T-helper 2 cell treated with Interferon-gamma antibody and Interleukin-4, amounts not matched to agents 100 ng/mL and 5 ng/mL, for 36 hours (primary cell): ENCODE data around the gene BHLHE40. TPM values are rescaled to one million over a fixed set of nuclear protein-coding genes. Genes with fewer than 3 reads are reported as not detected.

Experiments used
- intact Hi-C: fragments of 100-400 bp; cut with micrococcal nuclease; formaldehyde crosslinking; loops from one replicate; pipeline ENCODE4 v1.15.1; 2023
- total RNA-seq: library from RNA; stranded (reverse); gene quantifications from 2 replicates; pipeline ENCODE4 v1.2.3, GENCODE V29; 2022

The BHLHE40 gene
- total RNA-seq, 1 donor from 2014 or later = 167 TPM

DNA sequence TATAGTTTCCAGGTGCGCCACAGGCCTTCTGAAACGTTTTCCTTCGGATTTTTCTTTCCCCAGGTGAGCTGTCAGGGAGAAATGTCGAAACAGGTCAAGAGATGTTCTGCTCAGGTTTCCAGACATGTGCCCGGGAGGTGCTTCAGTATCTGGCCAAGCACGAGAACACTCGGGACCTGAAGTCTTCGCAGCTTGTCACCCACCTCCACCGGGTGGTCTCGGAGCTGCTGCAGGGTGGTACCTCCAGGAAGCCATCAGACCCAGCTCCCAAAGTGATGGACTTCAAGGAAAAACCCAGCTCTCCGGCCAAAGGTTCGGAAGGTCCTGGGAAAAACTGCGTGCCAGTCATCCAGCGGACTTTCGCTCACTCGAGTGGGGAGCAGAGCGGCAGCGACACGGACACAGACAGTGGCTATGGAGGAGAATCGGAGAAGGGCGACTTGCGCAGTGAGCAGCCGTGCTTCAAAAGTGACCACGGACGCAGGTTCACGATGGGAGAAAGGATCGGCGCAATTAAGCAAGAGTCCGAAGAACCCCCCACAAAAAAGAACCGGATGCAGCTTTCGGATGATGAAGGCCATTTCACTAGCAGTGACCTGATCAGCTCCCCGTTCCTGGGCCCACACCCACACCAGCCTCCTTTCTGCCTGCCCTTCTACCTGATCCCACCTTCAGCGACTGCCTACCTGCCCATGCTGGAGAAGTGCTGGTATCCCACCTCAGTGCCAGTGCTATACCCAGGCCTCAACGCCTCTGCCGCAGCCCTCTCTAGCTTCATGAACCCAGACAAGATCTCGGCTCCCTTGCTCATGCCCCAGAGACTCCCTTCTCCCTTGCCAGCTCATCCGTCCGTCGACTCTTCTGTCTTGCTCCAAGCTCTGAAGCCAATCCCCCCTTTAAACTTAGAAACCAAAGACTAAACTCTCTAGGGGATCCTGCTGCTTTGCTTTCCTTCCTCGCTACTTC, 3.8 kb downstream of the BHLHE40 start:
- intact Hi-C loops = loop anchor here (5.0 kb wide), 1 partner anchor 139 kb away; the partner anchor contains the start of gene ARL8B

DNA sequence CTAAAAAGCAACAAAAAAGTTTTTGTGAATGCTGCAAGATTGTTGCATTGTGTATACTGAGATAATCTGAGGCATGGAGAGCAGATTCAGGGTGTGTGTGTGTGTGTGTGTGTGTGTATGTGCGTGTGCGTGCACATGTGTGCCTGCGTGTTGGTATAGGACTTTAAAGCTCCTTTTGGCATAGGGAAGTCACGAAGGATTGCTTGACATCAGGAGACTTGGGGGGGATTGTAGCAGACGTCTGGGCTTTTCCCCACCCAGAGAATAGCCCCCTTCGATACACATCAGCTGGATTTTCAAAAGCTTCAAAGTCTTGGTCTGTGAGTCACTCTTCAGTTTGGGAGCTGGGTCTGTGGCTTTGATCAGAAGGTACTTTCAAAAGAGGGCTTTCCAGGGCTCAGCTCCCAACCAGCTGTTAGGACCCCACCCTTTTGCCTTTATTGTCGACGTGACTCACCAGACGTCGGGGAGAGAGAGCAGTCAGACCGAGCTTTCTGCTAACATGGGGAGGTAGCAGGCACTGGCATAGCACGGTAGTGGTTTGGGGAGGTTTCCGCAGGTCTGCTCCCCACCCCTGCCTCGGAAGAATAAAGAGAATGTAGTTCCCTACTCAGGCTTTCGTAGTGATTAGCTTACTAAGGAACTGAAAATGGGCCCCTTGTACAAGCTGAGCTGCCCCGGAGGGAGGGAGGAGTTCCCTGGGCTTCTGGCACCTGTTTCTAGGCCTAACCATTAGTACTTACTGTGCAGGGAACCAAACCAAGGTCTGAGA, 4.7 kb downstream of the BHLHE40 start:
- intact Hi-C loops = loop anchor here (5.0 kb wide), 1 partner anchor 138 kb away; the partner anchor contains the start of gene ARL8B

DNA sequence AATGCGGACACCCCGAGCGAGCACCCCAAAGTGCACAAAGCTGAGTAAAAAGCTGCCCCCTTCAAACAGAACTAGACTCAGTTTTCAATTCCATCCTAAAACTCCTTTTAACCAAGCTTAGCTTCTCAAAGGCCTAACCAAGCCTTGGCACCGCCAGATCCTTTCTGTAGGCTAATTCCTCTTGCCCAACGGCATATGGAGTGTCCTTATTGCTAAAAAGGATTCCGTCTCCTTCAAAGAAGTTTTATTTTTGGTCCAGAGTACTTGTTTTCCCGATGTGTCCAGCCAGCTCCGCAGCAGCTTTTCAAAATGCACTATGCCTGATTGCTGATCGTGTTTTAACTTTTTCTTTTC, 5.3 kb downstream of the BHLHE40 start:
- intact Hi-C loops = loop anchor here (5.0 kb wide), 1 partner anchor 138 kb away; the partner anchor contains the start of gene ARL8B

DNA sequence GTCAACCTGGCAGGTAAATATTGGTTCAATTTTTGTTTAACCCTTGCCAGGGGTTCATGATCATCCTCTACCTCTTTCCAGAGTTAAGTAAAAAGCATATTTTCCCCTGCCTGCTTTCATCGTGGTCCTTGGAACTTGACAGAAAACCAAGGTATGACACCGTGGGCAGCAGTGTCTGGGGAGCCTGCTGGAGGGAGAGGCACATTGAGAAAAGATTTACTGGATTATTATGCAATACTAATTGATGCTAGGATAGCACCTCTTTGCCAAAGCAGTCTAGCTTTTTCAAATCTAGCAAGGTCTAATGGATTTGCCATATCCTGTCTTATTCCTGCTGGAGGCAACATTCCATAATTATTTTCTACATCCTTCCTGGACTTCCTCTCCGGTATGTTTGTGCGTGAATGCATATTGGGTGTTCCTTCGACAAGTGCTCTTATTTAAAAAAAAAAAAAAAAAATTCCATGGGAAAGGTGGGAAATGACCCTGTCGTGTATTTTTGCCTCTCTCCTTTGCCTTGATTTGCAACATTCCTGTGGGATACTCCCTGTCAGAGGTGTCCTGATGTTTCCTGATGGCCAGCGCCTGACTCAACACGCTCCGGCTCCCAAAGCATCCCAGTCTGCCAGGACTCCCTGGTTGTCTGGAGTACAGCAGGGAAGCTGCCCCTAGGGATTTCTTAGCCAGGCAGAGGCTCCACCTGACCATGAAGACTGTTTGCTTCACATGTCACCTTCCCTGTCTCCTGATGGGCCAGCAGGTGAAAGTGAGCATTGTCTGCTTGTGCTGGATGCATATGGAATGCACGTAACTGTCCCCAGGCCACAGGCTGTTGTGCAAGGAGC, 6.3 kb downstream of the BHLHE40 start:
- intact Hi-C loops = loop anchor here (1.0 to 2.0 kb wide), 4 partner anchors 15 to 73 kb away; no protein-coding TSS in a partner anchor

GRCh38 chr3:4986175-4986781, 7.0 kb downstream of the BHLHE40 start:
- intact Hi-C loops = loop anchor here (1.0 to 2.0 kb wide), 4 partner anchors 15 to 73 kb away; no protein-coding TSS in a partner anchor

DNA sequence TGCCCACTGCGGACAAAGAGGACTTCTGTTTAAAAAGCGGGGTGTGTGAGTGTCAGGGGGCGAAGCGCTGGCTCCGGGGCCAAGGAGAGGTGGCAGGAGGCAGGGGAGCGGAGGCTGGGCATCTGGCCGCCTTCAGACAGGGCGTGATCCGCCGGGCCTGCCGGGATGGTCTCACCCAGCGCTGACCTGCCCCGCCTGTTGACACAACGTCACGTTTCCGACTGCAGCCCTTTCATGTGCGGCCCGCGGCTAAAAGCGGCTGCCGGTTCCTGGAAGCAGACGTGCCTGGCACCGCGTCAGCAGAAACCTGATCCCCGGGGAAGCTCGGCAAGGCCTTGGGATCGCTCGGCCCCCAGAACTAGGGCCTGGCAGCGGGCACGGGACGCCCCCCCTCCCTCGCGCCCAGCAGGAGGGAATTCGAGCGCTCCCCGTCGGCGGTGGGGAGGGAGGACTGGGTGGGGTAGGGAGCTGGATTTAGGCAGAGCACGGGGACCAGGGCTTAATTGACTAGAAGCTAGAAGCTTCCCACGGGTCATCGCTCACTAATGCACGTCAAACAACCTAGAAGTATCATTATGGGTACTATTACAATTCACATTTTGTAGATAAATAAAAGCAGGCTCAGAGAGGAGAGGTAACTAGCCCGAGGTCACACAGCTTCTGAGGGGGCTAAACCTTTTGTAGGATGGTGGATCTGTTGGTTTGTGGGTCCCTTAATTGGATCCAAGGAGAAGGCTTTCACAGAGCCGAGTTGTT, 7.7 kb downstream of the BHLHE40 start:
- intact Hi-C loops = loop anchor here (1.0 to 2.0 kb wide), 5 partner anchors 8 to 72 kb away; partner anchors contain the start of gene BHLHE40

- intact Hi-C loops = loop anchor here (1.0 to 2.0 kb wide), 3 partner anchors 8 to 71 kb away; partner anchors contain the start of gene BHLHE40
These were observed 8.5 kb downstream of the BHLHE40 start for GRCh38 chr3:4987538-4988296.

- intact Hi-C loops = no loop called here
These were observed 10.0 kb downstream of the BHLHE40 start for GRCh38 chr3:4988983-4989834.

- intact Hi-C loops = no loop called here
These were observed 10.8 kb downstream of the BHLHE40 start for GRCh38 chr3:4990069-4990468.

DNA sequence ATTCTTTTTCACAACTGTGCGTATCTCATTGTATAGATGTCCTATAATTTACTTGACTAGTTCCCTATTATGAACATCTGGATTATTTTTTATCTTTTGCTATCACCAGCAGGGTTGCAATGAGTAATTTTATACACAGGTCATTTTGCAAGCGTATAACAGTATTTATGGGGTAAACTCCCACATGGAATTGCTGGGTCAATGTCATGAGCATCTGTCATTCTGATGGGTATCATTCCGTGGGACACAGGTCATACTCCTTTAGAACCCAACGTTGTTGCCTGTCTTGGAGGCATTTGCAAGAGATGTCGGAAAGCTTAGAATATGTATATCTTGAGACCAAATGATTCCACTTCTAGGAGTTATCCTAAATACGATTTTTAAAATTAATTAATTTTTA, 12.9 kb downstream of the BHLHE40 start:
- intact Hi-C loops = no loop called here

- intact Hi-C loops = no loop called here
These were observed 14.3 kb downstream of the BHLHE40 start for GRCh38 chr3:4993276-4994143.

- intact Hi-C loops = no loop called here
These were observed 15.0 kb downstream of the BHLHE40 start for GRCh38 chr3:4994144-4994730.

GRCh38 chr3:4994823-4995499, 15.7 kb downstream of the BHLHE40 start:
- intact Hi-C loops = no loop called here

- intact Hi-C loops = no loop called here
These were observed 16.3 kb downstream of the BHLHE40 start for GRCh38 chr3:4995500-4996053.

DNA sequence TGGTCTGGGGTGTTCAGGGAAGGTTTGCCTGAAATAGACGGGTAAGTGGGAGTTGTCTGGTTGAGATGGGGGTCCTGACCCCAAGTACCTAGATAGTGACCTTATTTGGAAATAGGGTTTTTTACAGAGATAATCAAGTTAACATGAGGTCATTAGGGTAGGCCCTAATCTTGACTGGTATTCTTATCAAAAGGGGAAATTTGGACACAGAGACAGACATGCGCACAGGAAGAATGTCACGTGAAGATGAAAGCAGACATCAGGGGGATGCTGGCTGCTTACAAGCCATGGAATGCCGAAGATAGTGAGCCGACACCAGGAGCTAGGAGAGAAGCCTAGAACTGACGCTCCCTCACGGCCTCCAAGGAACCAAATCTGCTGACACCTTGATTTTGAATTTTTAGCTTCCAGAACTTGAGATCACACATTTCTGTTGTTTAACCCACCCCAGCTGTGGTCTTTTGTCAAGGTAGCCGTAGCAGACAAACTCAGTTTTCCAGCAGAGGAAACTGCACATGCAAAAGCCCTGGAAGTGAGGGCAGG, 17.1 kb downstream of the BHLHE40 start:
- intact Hi-C loops = no loop called here
